Measurements from ENCODE around the gene FAM76B. TPM values are rescaled to one million over a fixed set of nuclear protein-coding genes. Genes with fewer than 3 reads are reported as not detected.

The FAM76B gene
- total and polyA plus RNA-seq, 2 of the 13 experiments (the other 11 are each of a cell fraction or from before 2014, with no cell fraction given) = 20.2 to 24.2 TPM

GRCh38 chr11:95750101-95750500 is 39.5 kb downstream of the FAM76B start:
- DNase-seq (ENCODE audit: low spot score) (no peak), ATAC-seq (no peak), FAIRE-seq (no peak)
- Histone ChIP-seq H3K4me3 (replicated peaks in 1 of 3; ENCODE audit: insufficient read depth in 1 of 3, low read depth in 2 of 3, low read length in 3 of 3) (no peak overlapping the region), H3K27ac (ENCODE audit: extremely low read length, insufficient read depth, low read length) (no peak overlapping the region), H3K79me2 (ENCODE audit: insufficient read depth, low read length) (no peaks in the 10 kb centered on the region), H3K9me3 (ENCODE audit: low read length) (no peaks in the 10 kb centered on the region), H3K4me1 (ENCODE audit: insufficient read depth, low read length) (no peaks in the 10 kb centered on the region), H3K36me3 (replicated peaks in 1 of 2; ENCODE audit: control insufficient read depth in 1 of 2, insufficient read depth in 2 of 2, low read length in 2 of 2) (no peaks in the 10 kb centered on the region), H2AFZ (ENCODE audit: low read length) (no peak overlapping the region), H3K9ac (ENCODE audit: insufficient read depth, low read depth, low read length) (no peak overlapping the region), H3K4me2 (ENCODE audit: low read depth, low read length) (no peak overlapping the region), H3K27me3 (ENCODE audit: control insufficient read depth in 1 of 2, insufficient read depth in 2 of 2, low read length in 2 of 2) (no peaks in the 10 kb centered on the region; a peak in 2 of 5 replicates), H4K20me1 (ENCODE audit: insufficient read depth, low read length) (no peaks in the 10 kb centered on the region)
- ChIA-PET CTCF (ENCODE audit: low intra/inter-chr PET ratio, low total read pairs) (no interaction called here), POLR2A (no interaction called here)
- TF ChIP-seq RARA (CRISPR knock-in tag; IDR thresholded peaks at IDR 0.05) = no peak
- TF ChIP-seq MEF2D (CRISPR knock-in tag; IDR thresholded peaks at IDR 0.05) = no peak
- TF ChIP-seq KLF9 (CRISPR knock-in tag; IDR thresholded peaks at IDR 0.05; ENCODE audit: low read depth) = no peak
- in situ Hi-C loops (cut with HindIII; ENCODE audit: extremely low pct_ligation_motif_present, low pct_unique_long_range_greater_than_20kb) = loop anchor here (25.0 kb wide), 1 partner anchor 1113 kb away; no protein-coding TSS in a partner anchor
- 0% methylated on average over 1 of the region's 1 CpG for WGBS (ENCODE audit: low lambda C conversion rate)
- no TSS peak for BruUV-seq (replicated peaks)
- intact Hi-C loops (cut with micrococcal nuclease; ENCODE audit: unreplicated experiment) = no loop called here

DNA sequence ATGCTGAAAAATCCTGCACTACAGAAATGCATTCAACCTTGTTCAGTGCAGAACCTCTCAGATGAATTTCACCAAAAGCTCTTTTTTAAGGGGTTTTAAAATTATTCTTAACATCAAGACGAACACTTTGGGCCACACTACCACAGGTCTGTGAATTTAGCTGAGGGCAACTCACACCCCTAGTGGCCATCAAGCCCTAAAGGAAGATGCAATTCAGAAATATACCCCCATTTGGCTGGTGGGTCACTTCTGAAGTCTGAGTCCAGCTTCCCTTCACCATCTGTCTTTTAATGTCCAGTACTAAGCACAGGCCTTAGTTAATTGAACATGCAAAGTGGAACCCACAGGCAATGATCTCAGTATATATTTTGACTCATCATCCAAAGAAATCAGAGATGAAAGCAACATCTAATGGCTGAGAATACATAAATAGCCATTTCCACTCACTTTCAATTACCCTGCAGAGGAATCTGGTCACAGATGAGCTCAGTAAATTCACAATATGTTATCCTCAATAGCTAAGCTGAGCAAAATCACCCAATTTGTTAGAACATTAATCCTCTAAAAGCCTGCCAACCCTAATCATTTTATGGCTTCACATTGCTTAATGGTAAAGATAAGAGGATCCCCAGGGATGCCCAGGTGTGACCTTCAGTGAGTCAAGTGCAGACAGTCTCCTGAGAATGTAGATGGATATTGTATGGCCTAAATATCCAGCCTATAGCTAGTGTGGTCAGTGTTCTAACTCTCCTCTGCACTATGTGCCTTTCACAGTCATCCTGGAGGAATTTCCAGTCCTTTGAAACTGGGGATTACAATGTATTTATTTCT is 50.3 kb downstream of the FAM76B start:
- 0% methylated on average over 1 of the region's 1 CpG for WGBS (ENCODE audit: low lambda C conversion rate)
- no peak overlapping the region for H3K4me3 ChIP-seq (replicated peaks in 1 of 3; ENCODE audit: insufficient read depth in 1 of 3, low read depth in 2 of 3, low read length in 3 of 3)
- no peak overlapping the region for H2AFZ ChIP-seq (ENCODE audit: low read length)
- no peak overlapping the region for H3K27ac ChIP-seq (ENCODE audit: extremely low read length, insufficient read depth, low read length)
- BruUV-seq (replicated peaks) = no TSS peak
- H3K36me3 ChIP-seq (replicated peaks in 1 of 2; ENCODE audit: control insufficient read depth in 1 of 2, insufficient read depth in 2 of 2, low read length in 2 of 2) = no peaks in the 10 kb centered on the region
- intact Hi-C loops (cut with micrococcal nuclease; ENCODE audit: unreplicated experiment) (no loop called here), in situ Hi-C loops (cut with HindIII; ENCODE audit: extremely low pct_ligation_motif_present, low pct_unique_long_range_greater_than_20kb) (no loop called here)
- CTCF ChIA-PET (ENCODE audit: low intra/inter-chr PET ratio, low total read pairs) = no interaction called here
- FAIRE-seq (no peak), ATAC-seq (no peak), DNase-seq (ENCODE audit: low spot score) (no peak)
- H3K4me2 ChIP-seq (ENCODE audit: low read depth, low read length) = no peak overlapping the region
- H3K79me2 ChIP-seq (ENCODE audit: insufficient read depth, low read length) = no peaks in the 10 kb centered on the region
- POLR2A ChIA-PET = no interaction called here
- H3K4me1 ChIP-seq (ENCODE audit: insufficient read depth, low read length) = no peaks in the 10 kb centered on the region
- 0 out of 5 replicates have a peak, but pooled peaks cover 0 to 5% of the 10 kb centered on the region in 2 experiments for H3K27me3 ChIP-seq (ENCODE audit: control insufficient read depth in 1 of 2, insufficient read depth in 2 of 2, low read length in 2 of 2)
- TF ChIP-seq ZNF512B (CRISPR knock-in tag; IDR thresholded peaks at IDR 0.05; ENCODE audit: borderline replicate concordance) (no peak), ZEB1 (IDR thresholded peaks at IDR 0.05; ENCODE audit: insufficient replicate concordance, low read depth) (no peak), SIX1 (CRISPR knock-in tag; IDR thresholded peaks at IDR 0.05; ENCODE audit: borderline replicate concordance) (no peak), ARNT (IDR thresholded peaks at IDR 0.05) (no peak), ZFP36 (IDR thresholded peaks at IDR 0.05; ENCODE audit: borderline replicate concordance, low read depth, low read length, partially characterized antibody) (no peak), ZNF883 (CRISPR knock-in tag; IDR thresholded peaks at IDR 0.05; ENCODE audit: not compliant biosample characterization) (no peak), DNMT1 (CRISPR knock-in tag; IDR thresholded peaks at IDR 0.05) (no peak), KLF12 (CRISPR knock-in tag; IDR thresholded peaks at IDR 0.05; ENCODE audit: borderline replicate concordance) (no peak), FOXK1 (CRISPR knock-in tag; IDR thresholded peaks at IDR 0.05; ENCODE audit: borderline replicate concordance, low read depth) (no peak)
- no peaks in the 10 kb centered on the region for H3K9me3 ChIP-seq (ENCODE audit: low read length)
- H3K9ac ChIP-seq (ENCODE audit: insufficient read depth, low read depth, low read length) = no peak overlapping the region
- H4K20me1 ChIP-seq (ENCODE audit: insufficient read depth, low read length) = no peaks in the 10 kb centered on the region
